ENCODE measurements around the gene PRKD1.

- TF ChIP-seq, protein P1, sequence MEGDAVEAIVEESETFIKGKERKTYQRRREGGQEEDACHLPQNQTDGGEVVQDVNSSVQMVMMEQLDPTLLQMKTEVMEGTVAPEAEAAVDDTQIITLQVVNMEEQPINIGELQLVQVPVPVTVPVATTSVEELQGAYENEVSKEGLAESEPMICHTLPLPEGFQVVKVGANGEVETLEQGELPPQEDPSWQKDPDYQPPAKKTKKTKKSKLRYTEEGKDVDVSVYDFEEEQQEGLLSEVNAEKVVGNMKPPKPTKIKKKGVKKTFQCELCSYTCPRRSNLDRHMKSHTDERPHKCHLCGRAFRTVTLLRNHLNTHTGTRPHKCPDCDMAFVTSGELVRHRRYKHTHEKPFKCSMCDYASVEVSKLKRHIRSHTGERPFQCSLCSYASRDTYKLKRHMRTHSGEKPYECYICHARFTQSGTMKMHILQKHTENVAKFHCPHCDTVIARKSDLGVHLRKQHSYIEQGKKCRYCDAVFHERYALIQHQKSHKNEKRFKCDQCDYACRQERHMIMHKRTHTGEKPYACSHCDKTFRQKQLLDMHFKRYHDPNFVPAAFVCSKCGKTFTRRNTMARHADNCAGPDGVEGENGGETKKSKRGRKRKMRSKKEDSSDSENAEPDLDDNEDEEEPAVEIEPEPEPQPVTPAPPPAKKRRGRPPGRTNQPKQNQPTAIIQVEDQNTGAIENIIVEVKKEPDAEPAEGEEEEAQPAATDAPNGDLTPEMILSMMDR (conservative IDR thresholded peaks at IDR 0.05; ENCODE audit: low read depth, low read length) = no peak
- no peak for TF ChIP-seq EZH2 (IDR thresholded peaks at IDR 0.05; ENCODE audit: low read length, unreplicated experiment)
Measured at GRCh38 chr14:29789475-29789874, 138.2 kb downstream of the PRKD1 start.
